MCF 10A (cell line): ENCODE results near the gene SEC24C. TPM values are rescaled to one million over a fixed set of nuclear protein-coding genes. Genes with fewer than 3 reads are reported as not detected.

Source experiments
- BruUV-seq: library from RNA; stranded (reverse); fragments of 400-500 nt; replicated peaks from 2 replicates; lab custom pipeline; 2021; lab: Mats Ljungman, UMichigan
- CTCF ChIA-PET: fragments of 300-600 bp; sonication (Branson Sonifier 250); formaldehyde crosslinking; extraction: SDS; loops from one replicate; lab custom pipeline; 2021; ENCODE audit warnings: antibody characterized with exemption, inconsistent platforms; lab: Yijun Ruan, JAX
- POLR2A ChIA-PET: fragments of 300-600, 350-650 bp; sonication (Branson Sonifier 250); formaldehyde crosslinking; extraction: SDS; loops from one replicate; lab custom pipeline; 2020; ENCODE audit warnings: antibody characterized with exemption, inconsistent platforms; lab: Yijun Ruan, JAX
- DNase-seq: peaks from one replicate; pipeline ENCODE4 v3.0.0-alpha.2; 2018; ENCODE audit not compliant: unreplicated experiment
- H3K27ac Mint-ChIP-seq: one replicate; pipeline ENCODE4 v1.8.0; 2022; ENCODE audit warnings: mild to moderate bottlenecking, low read depth, mixed read lengths; ENCODE audit not compliant: unreplicated experiment
- H3K27me3 Mint-ChIP-seq: one replicate; pipeline ENCODE4 v1.8.0; 2022; ENCODE audit warnings: mixed read lengths; ENCODE audit not compliant: insufficient read depth, unreplicated experiment
- H3K36me3 Mint-ChIP-seq: one replicate; pipeline ENCODE4 v1.8.0; 2022; ENCODE audit warnings: mild to moderate bottlenecking, moderate library complexity, mixed read lengths; ENCODE audit not compliant: insufficient read depth, unreplicated experiment
- H3K4me1 Mint-ChIP-seq: one replicate; pipeline ENCODE4 v1.8.0; 2022; ENCODE audit warnings: mixed read lengths; ENCODE audit not compliant: insufficient read depth, unreplicated experiment
- H3K4me3 Mint-ChIP-seq: one replicate; pipeline ENCODE4 v1.8.0; 2022; ENCODE audit warnings: mild to moderate bottlenecking, moderate library complexity, mixed read lengths; ENCODE audit not compliant: unreplicated experiment
- H3K9me3 Mint-ChIP-seq: one replicate; pipeline ENCODE4 v1.8.0; 2022; ENCODE audit warnings: mixed read lengths; ENCODE audit not compliant: unreplicated experiment
- CTCF ChIP-seq: fragments of 200-600 bp; IDR thresholded peaks from one replicate; pipeline ENCODE4 v1.8.0; 2022; ENCODE audit warnings: antibody characterized with exemption, mild to moderate bottlenecking; ENCODE audit not compliant: unreplicated experiment
- intact Hi-C: fragments of 100-400 bp; cut with micrococcal nuclease; formaldehyde crosslinking; loops from 2 replicates; pipeline ENCODE4 v1.14.1; 2022
- total RNA-seq: library from RNA; stranded (reverse); gene quantifications from 2 replicates; pipeline ENCODE4 v1.2.3, GENCODE V29; 2022

Gene SEC24C
- total RNA-seq, 1 experiment from 2014 or later, result 78.0 TPM

- no peaks in the 10 kb centered on the region for H3K27me3 Mint-ChIP-seq
- CTCF ChIA-PET, result no interaction called here
- H3K27ac Mint-ChIP-seq, result no peak overlapping the region
- POLR2A ChIA-PET, result interaction anchor here (2.3 to 2.5 kb wide), 2 partner anchors 9 to 10 kb away, joined by 4 to 7 read pairs; no protein-coding TSS in a partner anchor
- intact Hi-C loops, result no loop called here
- TF ChIP-seq CTCF, result no peak
- no peak for DNase-seq
- BruUV-seq, result no TSS peak
- H3K4me3 Mint-ChIP-seq, result no peak overlapping the region
- H3K36me3 Mint-ChIP-seq, result peaks cover 85% of the 10 kb centered on the region
- H3K4me1 Mint-ChIP-seq, result no peaks in the 10 kb centered on the region
- no peaks in the 10 kb centered on the region for H3K9me3 Mint-ChIP-seq
Observed at GRCh38 chr10:73796766-73797165, 52.6 kb downstream of the SEC24C start.

GRCh38 chr10:73797324-73798025 is 53.3 kb downstream of the SEC24C start:
- no peak for TF ChIP-seq CTCF
- H3K9me3 Mint-ChIP-seq, result no peaks in the 10 kb centered on the region
- CTCF ChIA-PET, result no interaction called here
- no peaks in the 10 kb centered on the region for H3K27me3 Mint-ChIP-seq
- H3K4me1 Mint-ChIP-seq, result no peaks in the 10 kb centered on the region
- POLR2A ChIA-PET, result interaction anchor here (2.5 kb wide), 1 partner anchor 11 kb away, joined by 7 read pairs; no protein-coding TSS in a partner anchor
- no TSS peak for BruUV-seq
- H3K36me3 Mint-ChIP-seq, result peaks cover 87% of the 10 kb centered on the region
- no peak for DNase-seq
- H3K27ac Mint-ChIP-seq, result no peak overlapping the region
- H3K4me3 Mint-ChIP-seq, result no peak overlapping the region
- intact Hi-C loops, result no loop called here

- no peak overlapping the region for H3K4me3 Mint-ChIP-seq
- BruUV-seq, result TSS peak; percentile 7
- POLR2A ChIA-PET, result interaction anchor here (2.5 kb wide), 1 partner anchor 12 kb away, joined by 7 read pairs; no protein-coding TSS in a partner anchor
- peaks cover 87% of the 10 kb centered on the region for H3K36me3 Mint-ChIP-seq
- no peaks in the 10 kb centered on the region for H3K27me3 Mint-ChIP-seq
- H3K9me3 Mint-ChIP-seq, result no peaks in the 10 kb centered on the region
- intact Hi-C loops, result no loop called here
- no peak overlapping the region for H3K27ac Mint-ChIP-seq
- TF ChIP-seq CTCF, result no peak
- H3K4me1 Mint-ChIP-seq, result no peaks in the 10 kb centered on the region
- CTCF ChIA-PET, result no interaction called here
- DNase-seq, result no peak
Observed at GRCh38 chr10:73798087-73798486, 53.9 kb downstream of the SEC24C start.

- H3K27me3 Mint-ChIP-seq, result no peaks in the 10 kb centered on the region
- DNase-seq, result no peak
- H3K27ac Mint-ChIP-seq, result no peak overlapping the region
- H3K9me3 Mint-ChIP-seq, result no peaks in the 10 kb centered on the region
- no peak for TF ChIP-seq CTCF
- peaks cover 87% of the 10 kb centered on the region for H3K36me3 Mint-ChIP-seq
- H3K4me1 Mint-ChIP-seq, result no peaks in the 10 kb centered on the region
- POLR2A ChIA-PET, result interaction anchor here (0.9 to 2.5 kb wide), 4 partner anchors 11 to 27 kb away, joined by 3 to 7 read pairs (median 6); a partner anchor contains a TSS
- H3K4me3 Mint-ChIP-seq, result no peak overlapping the region
- no TSS peak for BruUV-seq
- intact Hi-C loops, result no loop called here
- CTCF ChIA-PET, result no interaction called here
Observed at GRCh38 chr10:73798927-73799560, 54.9 kb downstream of the SEC24C start.
